ENCODE data around the gene CITED4. TPM values are rescaled to one million over a fixed set of nuclear protein-coding genes. Genes with fewer than 3 reads are reported as not detected.

The CITED4 gene, protein sequence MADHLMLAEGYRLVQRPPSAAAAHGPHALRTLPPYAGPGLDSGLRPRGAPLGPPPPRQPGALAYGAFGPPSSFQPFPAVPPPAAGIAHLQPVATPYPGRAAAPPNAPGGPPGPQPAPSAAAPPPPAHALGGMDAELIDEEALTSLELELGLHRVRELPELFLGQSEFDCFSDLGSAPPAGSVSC
- total RNA-seq: 3.0 TPM

DNA sequence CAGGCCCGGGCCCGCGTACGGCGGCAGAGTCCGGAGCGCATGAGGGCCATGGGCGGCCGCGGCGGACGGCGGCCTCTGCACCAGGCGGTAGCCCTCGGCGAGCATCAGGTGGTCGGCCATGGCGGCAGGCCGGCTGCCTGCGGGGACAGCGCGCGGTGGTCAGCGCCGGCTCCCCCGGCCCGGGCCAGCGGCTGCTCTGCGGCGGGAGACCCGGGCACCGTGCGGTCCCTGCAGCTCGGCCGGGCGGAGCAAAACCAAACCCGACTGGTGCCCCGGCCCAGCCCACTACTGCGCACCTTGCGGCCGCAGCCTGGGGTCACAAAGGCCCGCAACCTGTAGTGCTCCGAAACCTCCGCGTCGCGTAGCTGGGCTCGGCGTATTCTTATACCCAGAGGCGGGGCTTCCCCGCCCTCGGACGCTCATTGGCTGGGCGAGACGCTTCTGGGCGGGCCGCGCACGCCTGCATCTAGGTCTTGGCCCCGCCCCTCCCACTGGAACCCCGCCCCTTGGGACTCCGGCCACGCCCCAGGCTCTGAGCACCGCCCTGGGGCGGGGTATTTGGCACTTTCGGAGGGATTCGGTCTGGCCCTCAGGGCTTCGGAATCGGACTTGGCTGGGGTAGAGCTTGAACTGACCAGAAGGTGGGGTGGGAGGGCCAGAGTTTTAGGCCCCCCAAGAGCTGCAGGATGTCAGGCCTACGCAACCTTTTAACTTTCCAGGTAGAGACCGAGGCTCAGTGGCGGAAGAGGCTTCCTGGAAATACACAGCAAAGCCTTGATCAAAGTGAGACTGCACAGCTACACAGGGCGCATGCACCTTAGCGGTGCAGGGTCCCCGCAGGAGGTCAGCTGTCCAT lies at the start of gene CITED4:
Gene CITED4, minus strand, starts transcription at position 356 of the 856 bp plus-strand sequence. Its CDS starts 236 bp downstream, at position 120.

Other genes with a start within 250 kb of the CITED4 start
- gene RIMS3, start 196.7 kb downstream of the CITED4 start, total RNA-seq: 49.6 TPM
- gene NFYC, start 170.7 kb downstream of the CITED4 start, total RNA-seq: 30.7 TPM
- 1.4 TPM for gene KCNQ4, start 78.6 kb downstream of the CITED4 start, total RNA-seq
- 24.0 TPM for gene CTPS1, start 117.3 kb upstream of the CITED4 start, total RNA-seq
- 0.92 TPM for gene SLFNL1, start 159.4 kb upstream of the CITED4 start, total RNA-seq

Data from diencephalon (tissue), 1 donor.